Fibroblast of lung (primary cell): ENCODE results near the gene FTHL17. TPM values are rescaled to one million over a fixed set of nuclear protein-coding genes. Genes with fewer than 3 reads are reported as not detected.

ENCODE experiments used
- DNase-seq, 2 donors: peaks; one replicate each; pipeline versions ENCODE4 v3.0.0 to v3.0.0-alpha.2; 2010; ENCODE audit warnings: low read depth in 2 of 2
- H2AFZ ChIP-seq: 2 replicates; pipeline ENCODE4 v1.5.1; 2012; ENCODE audit warnings: low read length, control low read depth, inconsistent platforms
- H3K27ac ChIP-seq: 2 replicates; pipeline ENCODE4 v1.5.1; 2011; ENCODE audit warnings: low read length, control low read depth; ENCODE audit not compliant: insufficient read depth
- H3K27me3 ChIP-seq: 2 replicates; pipeline ENCODE4 v1.5.1; 2011; ENCODE audit warnings: mild to moderate bottlenecking, low read length; ENCODE audit not compliant: control insufficient read depth, insufficient read depth
- H3K36me3 ChIP-seq: 2 replicates; pipeline ENCODE4 v1.5.1; 2011; ENCODE audit warnings: low read length; ENCODE audit not compliant: control insufficient read depth, insufficient read depth
- H3K4me1 ChIP-seq: 2 replicates; pipeline ENCODE4 v1.5.1; 2011; ENCODE audit warnings: low read length; ENCODE audit not compliant: control insufficient read depth, insufficient read depth; ENCODE audit errors: extremely low read depth
- H3K4me2 ChIP-seq: 2 replicates; pipeline ENCODE4 v1.5.1; 2011; ENCODE audit warnings: low read length, control low read depth; ENCODE audit not compliant: insufficient read depth; ENCODE audit errors: extremely low read depth
- H3K4me3 ChIP-seq, 4 experiments: fragments of 200-600 bp in 1 of 4; sonication (generic) in 1 of 4; replicated peaks in 1 of 4; 2 replicates each; pipeline ENCODE4 v1.5.1; 2011 to 2016; ENCODE audit warnings: low read length in 4 of 4, low read depth in 3 of 4, mild to moderate bottlenecking in 3 of 4, control low read depth in 2 of 4, inconsistent platforms in 1 of 4, mixed read lengths in 1 of 4; ENCODE audit not compliant: insufficient read depth in 1 of 4; ENCODE audit errors: control extremely low read depth in 1 of 4
- H3K79me2 ChIP-seq: 2 replicates; pipeline ENCODE4 v1.5.1; 2012; ENCODE audit warnings: mild to moderate bottlenecking, low read length, inconsistent platforms; ENCODE audit not compliant: control insufficient read depth, insufficient read depth
- H3K9ac ChIP-seq: 2 replicates; pipeline ENCODE4 v1.5.1; 2011; ENCODE audit warnings: mild to moderate bottlenecking, low read length, control low read depth; ENCODE audit not compliant: insufficient read depth
- H3K9me3 ChIP-seq: 2 replicates; pipeline ENCODE4 v1.5.1; 2012; ENCODE audit warnings: low read depth, low read length; ENCODE audit not compliant: control insufficient read depth, insufficient read depth
- H4K20me1 ChIP-seq: 2 replicates; pipeline ENCODE4 v1.5.1; 2011; ENCODE audit warnings: low read length; ENCODE audit not compliant: control insufficient read depth, insufficient read depth; ENCODE audit errors: extremely low read depth
- CTCF ChIP-seq, 2 donors: IDR thresholded peaks in 1 of 2; conservative IDR thresholded peaks in 1 of 2; 1 replicate in 1 of 2; 2 replicates in 1 of 2; pipeline ENCODE4 v1.5.1; 2011 to 2012; ENCODE audit warnings: low read length in 2 of 2, control low read depth in 1 of 2, inconsistent platforms in 1 of 2, low read depth in 1 of 2, mild to moderate bottlenecking in 1 of 2
- EZH2 ChIP-seq: IDR thresholded peaks from 2 replicates; pipeline ENCODE4 v1.5.1; 2012; ENCODE audit warnings: low read length, control low read depth, mild to moderate bottlenecking; ENCODE audit errors: missing control alignments
- polyA plus RNA-seq, 2 donors: library from polyadenylated mRNA; depleted of rRNA in 1 of 2; stranded (reverse) in 1 of 2; unstranded in 1 of 2; fragments of >200 nt; gene quantifications; 2 replicates each; pipeline ENCODE4 v1.2.1, GENCODE V29; 2011 to 2012; ENCODE audit warnings: missing spikeins in 1 of 2
- total RNA-seq: library from RNA; depleted of rRNA; stranded (reverse); fragments of >200 nt; gene quantifications from 2 replicates; pipeline ENCODE4 v1.2.1, GENCODE V29; 2014

Gene FTHL17
- total and polyA plus RNA-seq, 2 donors (not counting 1 experiment from before 2014, with no cell fraction given) = not detected

- Histone ChIP-seq H3K9me3 (no peaks in the 10 kb centered on the region), H2AFZ (no peak overlapping the region), H3K4me1 (no peaks in the 10 kb centered on the region), H3K4me3 (no peak overlapping the region), H3K4me2 (no peak overlapping the region), H3K27me3 (no peaks in the 10 kb centered on the region), H3K27ac (no peak overlapping the region), H3K36me3 (no peaks in the 10 kb centered on the region), H4K20me1 (no peaks in the 10 kb centered on the region), H3K79me2 (no peaks in the 10 kb centered on the region), H3K9ac (no peak overlapping the region)
- TF ChIP-seq CTCF (conservative IDR thresholded peaks at IDR 0.05 in 1 of 2, IDR thresholded peaks at IDR 0.05 in 1 of 2; ENCODE audit: low read depth in 1 of 2, low read length in 2 of 2) (no peak), EZH2 (no peak)
- no peak for DNase-seq
Measured at GRCh38 chrX:31074522-31074921, 2.7 kb upstream of the FTHL17 start.

- H3K27me3 ChIP-seq = no peaks in the 10 kb centered on the region
- no peaks in the 10 kb centered on the region for H3K4me1 ChIP-seq
- no peak overlapping the region for H3K9ac ChIP-seq
- H3K4me3 ChIP-seq = no peak overlapping the region
- TF ChIP-seq CTCF (conservative IDR thresholded peaks at IDR 0.05 in 1 of 2, IDR thresholded peaks at IDR 0.05 in 1 of 2; ENCODE audit: low read depth in 1 of 2, low read length in 2 of 2) = no peak
- TF ChIP-seq EZH2 = no peak
- H3K79me2 ChIP-seq = no peaks in the 10 kb centered on the region
- no peak overlapping the region for H3K4me2 ChIP-seq
- H3K36me3 ChIP-seq = no peaks in the 10 kb centered on the region
- no peak overlapping the region for H3K27ac ChIP-seq
- H2AFZ ChIP-seq = no peak overlapping the region
- H4K20me1 ChIP-seq = no peaks in the 10 kb centered on the region
- H3K9me3 ChIP-seq = no peaks in the 10 kb centered on the region
- DNase-seq = no peak
Measured at GRCh38 chrX:31071262-31071661, 579 bp downstream of the FTHL17 start.

- TF ChIP-seq CTCF (conservative IDR thresholded peaks at IDR 0.05 in 1 of 2, IDR thresholded peaks at IDR 0.05 in 1 of 2; ENCODE audit: low read depth in 1 of 2, low read length in 2 of 2) (no peak), EZH2 (no peak)
- no peaks in the 10 kb centered on the region for H3K4me1 ChIP-seq
- no peak overlapping the region for H3K4me2 ChIP-seq
- H2AFZ ChIP-seq = no peak overlapping the region
- H3K9me3 ChIP-seq = no peaks in the 10 kb centered on the region
- no peaks in the 10 kb centered on the region for H4K20me1 ChIP-seq
- no peak overlapping the region for H3K27ac ChIP-seq
- H3K4me3 ChIP-seq = no peak overlapping the region
- H3K79me2 ChIP-seq = no peaks in the 10 kb centered on the region
- H3K36me3 ChIP-seq = no peaks in the 10 kb centered on the region
- no peak overlapping the region for H3K9ac ChIP-seq
- H3K27me3 ChIP-seq = no peaks in the 10 kb centered on the region
- no peak for DNase-seq
Measured at GRCh38 chrX:31070057-31070468, 1.8 kb downstream of the FTHL17 start.
